A549 (cell line): Measurements from ENCODE around the gene ECPAS.

Source experiments
- CTCF ChIP-seq: fragments of >200 bp; sonication (Bioruptor Twin); formaldehyde crosslinking; IDR thresholded peaks from 3 replicates; pipeline ENCODE4 v1.5.1; 2016
- HDAC2 ChIP-seq: fragments of 200-600 bp; sonication (generic); IDR thresholded peaks from 2 replicates; pipeline ENCODE4 v1.6.1; 2016
- POLR2A ChIP-seq: IDR thresholded peaks from 2 replicates; pipeline ENCODE4 v1.6.1; 2012; ENCODE audit warnings: mild to moderate bottlenecking, low read length
- RCOR1 ChIP-seq: fragments of 150-350 bp; IDR thresholded peaks from 2 replicates; pipeline ENCODE4 v1.6.1; 2014; ENCODE audit warnings: antibody characterized with exemption, low read length, low read depth

DNA sequence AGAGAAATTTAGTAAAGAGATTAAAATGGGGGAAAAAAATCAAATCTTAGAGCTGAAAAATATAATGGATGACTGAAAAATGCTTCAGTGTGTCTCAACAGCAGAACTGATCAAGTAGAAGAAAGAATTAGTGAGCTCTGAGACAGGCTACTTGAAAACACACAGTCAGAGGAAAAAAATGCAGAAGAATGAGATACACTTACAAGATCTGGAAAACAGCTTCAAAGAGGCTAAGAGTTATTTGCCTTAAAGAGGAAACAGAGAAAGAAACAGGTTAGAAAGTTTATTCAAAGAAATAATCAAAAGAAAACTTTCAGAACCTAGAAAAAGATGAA, 83.7 kb downstream of the ECPAS start:
- TF ChIP-seq HDAC2 (no peak), CTCF (no peak), POLR2A (no peak), RCOR1 (no peak)
